ENCODE results near the gene LRP5.
A peak's percentile ranks its signal among the peaks of the same experiment; 100 is the strongest.
"Not testable (repeated sequence)": the region's sequence is repeated elsewhere in the genome, so short reads cannot be mapped to it uniquely, and the experiment has no call there.

The LRP5 gene

GRCh38 chr11:68446046-68446725 is 133.8 kb downstream of the LRP5 start:
- no peak for DNase-seq

GRCh38 chr11:68447015-68447801 is 134.8 kb downstream of the LRP5 start:
- peak; percentile 80 for DNase-seq

- DNase-seq, result not testable (repeated sequence)
These were observed 135.5 kb downstream of the LRP5 start for GRCh38 chr11:68447914-68448313.

DNA sequence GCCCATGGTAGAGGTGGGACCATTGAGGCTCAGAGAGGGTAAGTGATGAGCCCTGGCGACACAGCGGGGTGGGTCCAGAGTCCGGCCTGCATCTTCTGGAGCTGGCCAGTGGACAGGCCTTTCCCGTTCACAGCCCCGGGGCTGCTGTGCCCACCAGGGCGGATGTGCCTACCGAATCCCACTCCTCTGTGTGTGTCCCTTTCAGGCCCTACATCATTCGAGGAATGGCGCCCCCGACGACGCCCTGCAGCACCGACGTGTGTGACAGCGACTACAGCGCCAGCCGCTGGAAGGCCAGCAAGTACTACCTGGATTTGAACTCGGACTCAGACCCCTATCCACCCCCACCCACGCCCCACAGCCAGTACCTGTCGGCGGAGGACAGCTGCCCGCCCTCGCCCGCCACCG is 136.2 kb downstream of the LRP5 start:
- no peak for DNase-seq

DNA sequence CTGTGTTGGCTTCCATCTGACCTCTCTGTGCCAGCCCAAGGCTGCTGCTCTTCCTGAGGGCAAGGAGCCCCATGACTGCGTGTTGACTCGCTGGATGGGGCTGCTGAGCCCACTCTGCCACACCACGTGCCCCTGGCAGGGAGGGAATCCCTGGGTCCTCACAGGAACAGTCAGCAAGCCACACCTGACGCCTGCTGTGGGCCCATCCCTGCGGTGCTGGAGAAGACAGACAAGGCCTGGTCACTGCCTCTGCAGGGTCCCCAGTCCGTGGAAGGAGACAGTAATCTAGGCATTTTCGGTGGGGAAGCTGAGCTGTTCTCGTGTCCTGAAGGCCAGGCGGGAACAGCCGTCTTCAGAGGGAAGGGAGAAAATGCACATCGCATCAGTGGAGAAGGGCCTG is 137.6 kb downstream of the LRP5 start:
- DNase-seq, result no peak

GRCh38 chr11:68450711-68451110 is 138.3 kb downstream of the LRP5 start:
- no peak for DNase-seq

DNA sequence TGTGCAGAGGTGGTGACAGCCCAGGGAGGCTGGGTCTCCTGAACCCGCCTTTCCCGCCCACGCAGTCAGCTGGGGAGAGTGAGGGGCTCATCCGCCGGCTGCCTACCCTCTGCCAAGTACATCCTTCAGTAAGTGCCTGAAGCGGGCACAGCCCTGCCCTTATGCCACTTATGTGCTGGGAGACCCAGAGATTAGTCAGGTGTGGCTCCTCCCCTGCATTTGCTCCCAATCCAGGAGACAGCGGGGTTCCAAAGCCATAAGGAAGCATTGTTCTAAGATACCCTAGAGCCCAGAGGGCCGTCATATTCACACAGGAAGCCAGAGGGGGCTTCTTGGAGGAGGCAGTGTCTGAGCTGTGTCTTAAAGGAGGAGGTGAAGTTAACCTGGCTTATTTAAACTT is 142.4 kb downstream of the LRP5 start:
- no peak for DNase-seq

GRCh38 chr11:68455485-68455884 is 143.1 kb downstream of the LRP5 start:
- no peak for DNase-seq

DNA sequence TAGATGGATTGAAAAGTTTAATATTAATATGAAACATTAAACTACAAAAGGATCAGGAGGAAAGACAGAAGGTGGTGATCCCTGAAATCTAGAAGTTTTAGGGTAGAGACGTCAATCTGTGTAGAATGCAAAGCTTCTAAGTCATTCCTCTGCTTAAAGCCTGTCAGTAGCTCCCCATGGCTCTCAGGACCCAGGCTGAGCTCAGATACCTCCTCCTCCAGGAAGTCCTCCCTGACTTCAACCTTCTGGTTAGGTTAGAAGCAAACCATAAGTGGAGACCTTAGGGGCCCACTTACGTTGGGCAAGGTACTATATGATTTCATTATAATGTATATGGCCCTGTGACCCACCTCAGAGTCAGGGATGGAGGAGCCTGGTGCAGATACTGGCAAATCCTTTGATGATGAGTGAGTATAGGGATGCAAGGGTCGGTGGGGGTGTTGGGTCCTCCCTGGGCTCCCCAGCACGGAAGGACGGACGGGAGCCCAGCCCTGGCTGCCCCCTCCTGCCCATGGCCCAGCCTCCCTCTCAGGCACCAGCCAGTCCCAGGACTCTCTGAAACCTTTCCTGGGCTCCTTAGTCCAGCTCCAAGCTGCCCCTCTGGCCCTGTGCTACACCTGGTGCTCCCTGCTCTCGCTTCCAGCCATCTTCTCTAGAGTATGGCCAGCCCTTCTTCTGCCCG is 145.0 kb downstream of the LRP5 start:
- no peak for DNase-seq

GRCh38 chr11:68457898-68458249 is 145.5 kb downstream of the LRP5 start:
- no peak for DNase-seq

- DNase-seq, result not testable (repeated sequence)
These were observed 145.9 kb downstream of the LRP5 start for GRCh38 chr11:68458340-68458739.

DNA sequence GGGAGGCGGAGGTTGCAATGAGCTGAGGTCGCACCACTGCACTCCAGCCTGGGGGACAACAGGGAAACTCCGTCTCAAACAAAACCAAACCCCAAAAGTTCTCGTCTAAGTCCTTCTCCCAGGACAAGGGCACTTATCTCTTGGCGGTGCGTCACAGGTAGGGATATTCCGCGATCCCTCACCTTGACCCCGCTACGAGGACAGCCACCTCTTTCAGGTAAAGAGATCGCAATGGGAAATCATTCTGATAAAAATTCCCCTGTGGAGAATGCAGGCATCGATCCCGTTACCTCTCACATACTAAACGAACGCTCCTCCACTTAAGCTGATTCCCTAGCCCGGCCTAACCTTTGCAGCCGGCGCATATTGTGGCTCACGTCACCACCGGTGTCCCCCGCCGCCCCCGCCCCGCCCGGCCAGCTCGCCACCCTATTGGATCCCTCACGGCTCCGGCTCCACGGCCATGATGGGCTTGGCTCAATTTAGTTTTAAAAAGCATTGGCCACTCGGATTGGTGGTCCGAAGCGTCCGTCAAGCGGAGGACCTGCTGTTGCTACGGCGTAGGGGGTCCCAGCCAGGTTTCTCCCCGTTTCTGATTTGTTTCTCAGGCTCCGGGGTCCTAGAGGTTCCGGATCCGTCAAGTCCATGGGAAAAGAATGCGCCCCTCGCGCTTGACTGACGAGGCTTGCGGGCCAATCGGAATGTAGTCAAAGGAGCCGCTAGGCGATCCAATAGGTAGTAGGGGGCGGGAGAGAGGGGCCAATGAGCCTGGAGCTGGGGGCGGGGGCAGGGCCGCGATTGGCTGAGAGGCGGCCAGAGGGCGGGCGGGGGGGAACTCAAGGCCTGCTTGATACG is 147.7 kb downstream of the LRP5 start:
- peak; percentile 92 for DNase-seq

DNA sequence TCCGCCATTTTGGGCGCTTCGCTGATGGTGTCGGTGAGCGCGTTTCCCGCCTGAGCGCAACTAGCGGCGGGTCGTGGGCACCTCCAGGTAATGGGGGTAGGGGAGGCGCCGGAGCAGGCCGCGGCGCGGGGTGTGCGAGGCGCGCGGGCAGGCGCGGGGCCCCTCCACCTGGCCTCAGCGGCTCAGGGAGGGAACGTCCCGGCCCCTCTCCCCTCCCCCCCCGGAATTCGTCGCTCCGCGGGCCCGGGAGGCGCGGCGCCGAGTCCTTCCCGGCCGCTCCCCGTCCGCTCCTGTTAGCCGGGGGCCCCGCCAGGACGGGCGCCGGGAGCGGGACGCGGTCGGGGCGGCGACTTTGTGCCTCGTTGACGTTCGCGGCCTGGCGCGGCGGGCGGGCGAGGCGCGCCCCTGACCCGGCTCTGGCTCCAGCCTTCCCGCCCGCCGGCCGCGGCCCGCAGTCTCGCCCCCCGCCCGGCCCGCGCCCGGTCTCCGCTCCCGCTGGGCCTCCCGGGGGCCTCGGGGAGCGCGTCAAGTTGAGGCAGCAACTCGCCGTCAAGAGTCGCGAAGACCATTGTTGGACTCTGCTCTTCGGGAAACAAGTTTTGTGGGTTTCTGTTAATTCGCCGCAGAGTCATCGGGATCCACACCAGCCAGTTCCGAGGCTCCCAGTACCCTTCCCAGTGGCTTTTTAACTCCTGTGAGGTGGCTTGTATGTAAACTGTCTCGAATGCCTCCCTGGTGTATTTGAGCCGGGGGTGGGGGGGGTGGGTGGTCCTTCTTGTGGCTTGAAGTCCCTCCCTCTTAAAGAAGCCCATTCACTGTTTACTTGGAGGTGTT is 148.6 kb downstream of the LRP5 start, which contains the start of gene PPP6R3:
TSS of gene PPP6R3 (plus strand) at position 12 of the 834 bp plus-strand sequence. CDS start 76,913 bp downstream, outside the sequence.
- no peak for DNase-seq

- DNase-seq, result no peak
These were observed 149.2 kb downstream of the LRP5 start for GRCh38 chr11:68461575-68461917.

- DNase-seq, result no peak
These were observed 151.3 kb downstream of the LRP5 start for GRCh38 chr11:68463714-68464113.

- DNase-seq, result no peak
These were observed 154.9 kb downstream of the LRP5 start for GRCh38 chr11:68467201-68467834.

DNA sequence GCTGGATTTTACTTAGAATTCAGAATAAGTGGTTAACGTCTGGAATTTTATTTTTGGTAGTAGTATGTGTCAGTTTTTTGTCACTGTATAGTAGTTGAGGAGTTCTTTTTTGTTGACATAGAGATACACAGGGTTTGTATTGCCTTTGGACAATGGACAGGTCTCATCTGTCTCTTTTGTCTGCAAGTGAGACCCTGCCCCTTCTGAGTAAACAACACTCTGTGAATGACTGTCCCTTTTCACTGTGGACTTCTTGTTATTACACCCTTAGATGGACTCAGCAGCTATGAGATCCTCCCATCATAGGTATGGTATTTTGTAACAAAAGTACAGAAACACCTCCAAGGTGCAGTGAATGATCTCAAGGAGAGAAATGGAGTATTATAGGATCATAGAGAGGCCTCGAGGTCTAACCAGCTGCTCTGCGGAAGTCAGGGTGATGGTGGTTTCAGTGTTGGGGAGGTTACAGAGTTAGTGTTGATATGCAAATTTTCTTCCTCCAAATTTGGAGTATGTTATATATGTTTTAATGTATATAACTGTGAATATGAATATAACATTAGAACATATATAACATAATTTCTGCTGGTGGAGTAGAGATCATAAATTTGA is 155.9 kb downstream of the LRP5 start:
- no peak for DNase-seq

DNA sequence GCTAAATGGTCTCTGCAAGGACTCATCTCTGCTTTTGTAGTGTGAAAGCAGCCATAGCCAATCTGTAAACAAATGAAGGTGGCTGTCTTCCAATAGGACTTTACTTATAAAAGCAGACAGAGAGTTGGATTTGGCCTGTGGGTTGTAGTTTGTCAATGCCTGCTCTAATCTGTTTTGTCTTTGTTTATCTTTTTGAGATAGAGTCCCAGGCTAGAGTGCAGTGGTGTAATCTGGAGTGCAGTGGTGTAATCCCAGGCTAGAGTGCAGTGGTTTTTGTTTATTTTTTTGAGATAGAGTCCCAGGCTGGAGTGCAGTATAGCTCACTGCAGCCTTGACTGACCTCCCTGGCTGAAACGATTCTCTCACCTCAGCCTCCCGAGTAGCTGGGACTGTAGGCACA is 156.7 kb downstream of the LRP5 start:
- no peak for DNase-seq

DNA sequence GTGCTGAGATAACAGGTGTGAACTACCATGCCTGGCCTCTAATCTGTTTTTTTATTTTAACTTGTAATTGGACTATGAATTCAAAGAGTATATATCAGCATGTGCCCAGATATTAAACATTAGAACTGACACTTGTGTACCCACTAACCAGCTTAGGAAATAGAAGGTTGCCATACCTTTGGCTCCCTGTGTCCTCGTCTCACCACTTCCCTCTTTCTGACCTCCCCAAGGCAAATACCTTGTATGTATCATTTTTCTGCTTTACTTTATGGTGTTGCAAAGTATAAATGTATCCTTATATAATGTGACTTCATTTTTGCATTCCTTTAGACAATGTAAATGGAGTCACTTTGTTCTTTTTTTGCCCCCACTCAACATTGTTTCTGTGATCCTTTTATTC is 157.3 kb downstream of the LRP5 start:
- DNase-seq, result no peak

DNA sequence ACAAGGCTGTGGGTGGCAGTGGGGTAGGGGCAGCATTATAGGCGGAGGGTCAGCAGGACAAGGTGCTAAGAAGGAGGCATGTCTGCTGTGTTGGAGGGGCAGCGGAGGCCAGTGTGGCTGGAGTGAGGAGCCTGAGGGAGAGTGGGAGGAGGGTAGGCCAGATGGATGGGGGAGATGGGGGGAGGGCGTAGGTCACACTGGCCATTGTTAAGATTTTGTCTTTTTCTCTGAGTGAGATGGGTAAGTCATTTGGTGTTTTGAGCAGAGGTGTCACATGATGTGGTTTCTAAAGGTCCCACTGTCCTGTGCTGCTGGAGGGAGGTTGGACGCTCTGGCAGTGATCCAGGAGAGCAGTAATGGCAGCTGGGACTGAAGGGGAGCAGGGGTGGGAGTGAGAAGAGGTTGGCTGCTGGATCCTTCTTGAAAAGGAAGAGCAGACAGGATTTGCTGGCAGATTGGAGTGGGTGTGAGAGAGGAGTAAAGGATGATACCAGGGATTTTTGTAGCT is 158.0 kb downstream of the LRP5 start:
- DNase-seq, result no peak

All from activated CD4-positive, CD25-positive, alpha-beta regulatory T cell treated with anti-CD3 and anti-CD28 coated beads, Interleukin-2, amount 50 U/mL, for 72 hours (primary cell).